Measurements from ENCODE around the gene ELMO2.

- TF ChIP-seq POLR2AphosphoS5 (IDR thresholded peaks at IDR 0.05; ENCODE audit: low read depth, low read length): no peak
- no peak for TF ChIP-seq POLR2A (IDR thresholded peaks at IDR 0.05; ENCODE audit: low read depth, low read length)
- TF ChIP-seq TAF1 (IDR thresholded peaks at IDR 0.05; ENCODE audit: borderline replicate concordance, low read depth, low read length): no peak
Measured at GRCh38 chr20:46446851-46447250, 40.4 kb upstream of the ELMO2 start.
